ENCODE results near the gene SPAG8.

The SPAG8 gene

GRCh38 chr9:35797311-35798109 lies 14.6 kb downstream of the SPAG8 start:
- Histone ChIP-seq H3K4me3 (no peak overlapping the region), H3K27ac (no peak overlapping the region)
- DNase-seq (ENCODE audit: low spot score) = no peak
- TF ChIP-seq, protein P1, sequence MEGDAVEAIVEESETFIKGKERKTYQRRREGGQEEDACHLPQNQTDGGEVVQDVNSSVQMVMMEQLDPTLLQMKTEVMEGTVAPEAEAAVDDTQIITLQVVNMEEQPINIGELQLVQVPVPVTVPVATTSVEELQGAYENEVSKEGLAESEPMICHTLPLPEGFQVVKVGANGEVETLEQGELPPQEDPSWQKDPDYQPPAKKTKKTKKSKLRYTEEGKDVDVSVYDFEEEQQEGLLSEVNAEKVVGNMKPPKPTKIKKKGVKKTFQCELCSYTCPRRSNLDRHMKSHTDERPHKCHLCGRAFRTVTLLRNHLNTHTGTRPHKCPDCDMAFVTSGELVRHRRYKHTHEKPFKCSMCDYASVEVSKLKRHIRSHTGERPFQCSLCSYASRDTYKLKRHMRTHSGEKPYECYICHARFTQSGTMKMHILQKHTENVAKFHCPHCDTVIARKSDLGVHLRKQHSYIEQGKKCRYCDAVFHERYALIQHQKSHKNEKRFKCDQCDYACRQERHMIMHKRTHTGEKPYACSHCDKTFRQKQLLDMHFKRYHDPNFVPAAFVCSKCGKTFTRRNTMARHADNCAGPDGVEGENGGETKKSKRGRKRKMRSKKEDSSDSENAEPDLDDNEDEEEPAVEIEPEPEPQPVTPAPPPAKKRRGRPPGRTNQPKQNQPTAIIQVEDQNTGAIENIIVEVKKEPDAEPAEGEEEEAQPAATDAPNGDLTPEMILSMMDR (IDR thresholded peaks at IDR 0.05) = no peak

GRCh38 chr9:35795695-35796094 lies 16.4 kb downstream of the SPAG8 start:
- no peak for DNase-seq (ENCODE audit: low spot score)
- Histone ChIP-seq H3K27ac (no peak overlapping the region), H3K4me3 (no peak overlapping the region)
- TF ChIP-seq, protein P1 (IDR thresholded peaks at IDR 0.05) = no peak

GRCh38 chr9:35793461-35793860 lies 18.6 kb downstream of the SPAG8 start:
- no peak for DNase-seq (ENCODE audit: low spot score)
- H3K27ac ChIP-seq = peak overlapping the region; percentile 19 to 30
- TF ChIP-seq, protein P1 (IDR thresholded peaks at IDR 0.05) = no peak
- peak overlapping the region; percentile 93 for H3K4me3 ChIP-seq

GRCh38 chr9:35792826-35793225 lies 19.2 kb downstream of the SPAG8 start:
- H3K4me3 ChIP-seq = peak overlapping the region; percentile 93
- no peak for DNase-seq (ENCODE audit: low spot score)
- H3K27ac ChIP-seq = peak overlapping the region; percentile 19 to 30
- TF ChIP-seq, protein P1 (IDR thresholded peaks at IDR 0.05) = no peak

- TF ChIP-seq, protein P1 (IDR thresholded peaks at IDR 0.05) = no peak
- H3K27ac ChIP-seq = peak overlapping the region; percentile 77 to 92
- DNase-seq (ENCODE audit: low spot score) = no peak
- peak overlapping the region; percentile 93 for H3K4me3 ChIP-seq
These were observed 19.8 kb downstream of the SPAG8 start for GRCh38 chr9:35792024-35792813.

DNA sequence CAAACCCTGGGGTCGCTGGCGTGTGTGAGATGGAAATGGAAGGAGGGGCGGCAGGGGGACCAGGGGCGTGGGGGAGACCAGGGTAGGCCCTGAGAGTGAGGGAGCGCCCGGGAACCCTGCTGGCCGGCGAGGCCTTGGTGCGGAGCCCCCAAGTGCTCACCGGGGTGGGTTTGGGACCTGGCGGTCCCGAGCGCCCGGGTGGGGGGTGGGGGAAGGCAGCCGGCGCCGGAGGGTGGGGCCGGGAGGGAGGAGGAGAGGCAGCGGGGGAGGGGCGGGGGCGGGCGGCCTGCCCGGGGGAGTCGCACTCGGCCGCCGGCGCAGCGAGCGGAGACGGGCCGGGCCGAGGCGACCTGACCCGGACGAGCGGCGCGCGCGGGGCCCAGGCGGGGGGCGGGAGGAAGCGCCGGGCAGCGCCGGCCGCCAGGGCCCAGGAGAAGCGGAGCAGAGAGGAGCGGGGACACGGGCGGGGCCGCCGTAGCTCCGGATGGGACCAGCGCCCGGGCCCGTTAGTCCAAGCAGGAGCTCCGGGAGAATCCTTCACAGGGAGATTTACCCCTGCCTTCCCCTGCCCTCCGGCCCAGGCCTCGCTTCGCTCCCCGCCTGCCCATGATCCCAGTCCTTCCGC lies 20.7 kb downstream of the SPAG8 start, which contains the start of gene NPR2:
Gene NPR2, plus strand, starts transcription at position 295 of the 625 bp plus-strand sequence. CDS start 818 bp downstream, outside the sequence.
- no peak for DNase-seq (ENCODE audit: low spot score)
- peak within 1 kb of the TSS; percentile 77 to 92 for H3K27ac ChIP-seq
- TF ChIP-seq, protein P1 (IDR thresholded peaks at IDR 0.05) = no peak
- H3K4me3 ChIP-seq = peak within 1 kb of the TSS; percentile 93
